ENCODE measurements around the gene CENPO.

CENPO gene

GRCh38 chr2:24762518-24762917 is 30.7 kb upstream of the CENPO start:
- DNase-seq (ENCODE audit: insufficient read length, low spot score) (no peak), FAIRE-seq (no peak)
- no peak for TF ChIP-seq PAX5 (IDR thresholded peaks at IDR 0.05; ENCODE audit: insufficient read depth, low read length, severe bottlenecking)
- TF ChIP-seq POLR2AphosphoS5 (IDR thresholded peaks at IDR 0.05; ENCODE audit: low read depth, low read length): no peak
- TF ChIP-seq POLR2A (IDR thresholded peaks at IDR 0.05; ENCODE audit: low read depth, low read length): no peak

- no peak for FAIRE-seq
- TF ChIP-seq POLR2A (IDR thresholded peaks at IDR 0.05; ENCODE audit: low read depth, low read length) (no peak), PAX5 (IDR thresholded peaks at IDR 0.05; ENCODE audit: insufficient read depth, low read length, severe bottlenecking) (no peak), POLR2AphosphoS5 (IDR thresholded peaks at IDR 0.05; ENCODE audit: low read depth, low read length) (no peak), POU2F2 (IDR thresholded peaks at IDR 0.05; ENCODE audit: low read depth, low read length) (no peak), SPI1 (IDR thresholded peaks at IDR 0.05; ENCODE audit: low read depth, low read length) (no peak), TAF1 (IDR thresholded peaks at IDR 0.05; ENCODE audit: low read depth, low read length) (no peak)
- DNase-seq (ENCODE audit: insufficient read length, low spot score): no peak
Observed at GRCh38 chr2:24763843-24764242, 29.4 kb upstream of the CENPO start.

- no peak for FAIRE-seq
- TF ChIP-seq SPI1 (IDR thresholded peaks at IDR 0.05; ENCODE audit: low read depth, low read length) (no peak), POLR2A (IDR thresholded peaks at IDR 0.05; ENCODE audit: low read depth, low read length) (no peak), PAX5 (IDR thresholded peaks at IDR 0.05; ENCODE audit: insufficient read depth, low read length, severe bottlenecking) (no peak), TAF1 (IDR thresholded peaks at IDR 0.05; ENCODE audit: low read depth, low read length) (no peak), POLR2AphosphoS5 (IDR thresholded peaks at IDR 0.05; ENCODE audit: low read depth, low read length) (no peak), POU2F2 (IDR thresholded peaks at IDR 0.05; ENCODE audit: low read depth, low read length) (no peak)
- no peak for DNase-seq (ENCODE audit: insufficient read length, low spot score)
Observed at GRCh38 chr2:24766609-24767008, 26.6 kb upstream of the CENPO start.

GRCh38 chr2:24768013-24768412 is 25.2 kb upstream of the CENPO start:
- DNase-seq (ENCODE audit: insufficient read length, low spot score) (no peak), FAIRE-seq (no peak)
- TF ChIP-seq POU2F2 (IDR thresholded peaks at IDR 0.05; ENCODE audit: low read depth, low read length): no peak
- TF ChIP-seq SPI1 (IDR thresholded peaks at IDR 0.05; ENCODE audit: low read depth, low read length): no peak
- TF ChIP-seq PAX5 (IDR thresholded peaks at IDR 0.05; ENCODE audit: insufficient read depth, low read length, severe bottlenecking): no peak
- TF ChIP-seq TAF1 (IDR thresholded peaks at IDR 0.05; ENCODE audit: low read depth, low read length): no peak
- TF ChIP-seq POLR2AphosphoS5 (IDR thresholded peaks at IDR 0.05; ENCODE audit: low read depth, low read length): no peak
- TF ChIP-seq POLR2A (IDR thresholded peaks at IDR 0.05; ENCODE audit: low read depth, low read length): no peak

- TF ChIP-seq POU2F2 (IDR thresholded peaks at IDR 0.05; ENCODE audit: low read depth, low read length) (no peak), PAX5 (IDR thresholded peaks at IDR 0.05; ENCODE audit: insufficient read depth, low read length, severe bottlenecking) (no peak)
- no peak for FAIRE-seq
- no peak for DNase-seq (ENCODE audit: insufficient read length, low spot score)
Observed at GRCh38 chr2:24768601-24769000, 24.6 kb upstream of the CENPO start.

- DNase-seq (ENCODE audit: insufficient read length, low spot score): no peak
- no peak for TF ChIP-seq POLR2A (IDR thresholded peaks at IDR 0.05; ENCODE audit: low read depth, low read length)
- TF ChIP-seq TAF1 (IDR thresholded peaks at IDR 0.05; ENCODE audit: low read depth, low read length): no peak
- TF ChIP-seq POU2F2 (IDR thresholded peaks at IDR 0.05; ENCODE audit: low read depth, low read length): no peak
- no peak for FAIRE-seq
Observed at GRCh38 chr2:24771061-24771460, 22.2 kb upstream of the CENPO start.

- DNase-seq (ENCODE audit: insufficient read length, low spot score) (no peak), FAIRE-seq (no peak)
- no peak for TF ChIP-seq PAX5 (IDR thresholded peaks at IDR 0.05; ENCODE audit: insufficient read depth, low read length, severe bottlenecking)
- no peak for TF ChIP-seq TAF1 (IDR thresholded peaks at IDR 0.05; ENCODE audit: low read depth, low read length)
- no peak for TF ChIP-seq POLR2AphosphoS5 (IDR thresholded peaks at IDR 0.05; ENCODE audit: low read depth, low read length)
- TF ChIP-seq SPI1 (IDR thresholded peaks at IDR 0.05; ENCODE audit: low read depth, low read length): no peak
- no peak for TF ChIP-seq POLR2A (IDR thresholded peaks at IDR 0.05; ENCODE audit: low read depth, low read length)
- TF ChIP-seq POU2F2 (IDR thresholded peaks at IDR 0.05; ENCODE audit: low read depth, low read length): no peak
Observed at GRCh38 chr2:24771764-24772586, 21.2 kb upstream of the CENPO start.

GRCh38 chr2:24774373-24774772 is 18.9 kb upstream of the CENPO start:
- FAIRE-seq (no peak), DNase-seq (ENCODE audit: insufficient read length, low spot score) (no peak)
- TF ChIP-seq SPI1 (IDR thresholded peaks at IDR 0.05; ENCODE audit: low read depth, low read length) (no peak), POLR2A (IDR thresholded peaks at IDR 0.05; ENCODE audit: low read depth, low read length) (no peak), PAX5 (IDR thresholded peaks at IDR 0.05; ENCODE audit: insufficient read depth, low read length, severe bottlenecking) (no peak), POLR2AphosphoS5 (IDR thresholded peaks at IDR 0.05; ENCODE audit: low read depth, low read length) (no peak), TAF1 (IDR thresholded peaks at IDR 0.05; ENCODE audit: low read depth, low read length) (no peak), POU2F2 (IDR thresholded peaks at IDR 0.05; ENCODE audit: low read depth, low read length) (no peak)

GRCh38 chr2:24779116-24779515 is 14.1 kb upstream of the CENPO start:
- FAIRE-seq (no peak), DNase-seq (ENCODE audit: insufficient read length, low spot score) (no peak)
- TF ChIP-seq PAX5 (IDR thresholded peaks at IDR 0.05; ENCODE audit: insufficient read depth, low read length, severe bottlenecking): no peak
- TF ChIP-seq POU2F2 (IDR thresholded peaks at IDR 0.05; ENCODE audit: low read depth, low read length): no peak
- TF ChIP-seq TAF1 (IDR thresholded peaks at IDR 0.05; ENCODE audit: low read depth, low read length): no peak
- no peak for TF ChIP-seq POLR2AphosphoS5 (IDR thresholded peaks at IDR 0.05; ENCODE audit: low read depth, low read length)
- TF ChIP-seq POLR2A (IDR thresholded peaks at IDR 0.05; ENCODE audit: low read depth, low read length): no peak
- no peak for TF ChIP-seq SPI1 (IDR thresholded peaks at IDR 0.05; ENCODE audit: low read depth, low read length)

GRCh38 chr2:24783641-24784040 is 9.6 kb upstream of the CENPO start:
- DNase-seq (ENCODE audit: insufficient read length, low spot score): no peak
- TF ChIP-seq POLR2A (IDR thresholded peaks at IDR 0.05; ENCODE audit: low read depth, low read length) (no peak), PAX5 (IDR thresholded peaks at IDR 0.05; ENCODE audit: insufficient read depth, low read length, severe bottlenecking) (no peak), TAF1 (IDR thresholded peaks at IDR 0.05; ENCODE audit: low read depth, low read length) (no peak), POU2F2 (IDR thresholded peaks at IDR 0.05; ENCODE audit: low read depth, low read length) (no peak), SPI1 (IDR thresholded peaks at IDR 0.05; ENCODE audit: low read depth, low read length) (no peak), POLR2AphosphoS5 (IDR thresholded peaks at IDR 0.05; ENCODE audit: low read depth, low read length) (no peak)
- no peak for FAIRE-seq
